Stimulated activated CD4-positive, alpha-beta T cell treated with anti-CD3 and anti-CD28 coated beads, Interleukin-4, amount 100 ng/mL, for 48 hours (primary cell): ENCODE data around the gene MPDZ.

Experiments
- DNase-seq, 2 donors: peaks; one replicate each; pipeline ENCODE4 v3.0.0-alpha.2; 2020; ENCODE audit warnings: low read depth in 2 of 2

Gene MPDZ

DNA sequence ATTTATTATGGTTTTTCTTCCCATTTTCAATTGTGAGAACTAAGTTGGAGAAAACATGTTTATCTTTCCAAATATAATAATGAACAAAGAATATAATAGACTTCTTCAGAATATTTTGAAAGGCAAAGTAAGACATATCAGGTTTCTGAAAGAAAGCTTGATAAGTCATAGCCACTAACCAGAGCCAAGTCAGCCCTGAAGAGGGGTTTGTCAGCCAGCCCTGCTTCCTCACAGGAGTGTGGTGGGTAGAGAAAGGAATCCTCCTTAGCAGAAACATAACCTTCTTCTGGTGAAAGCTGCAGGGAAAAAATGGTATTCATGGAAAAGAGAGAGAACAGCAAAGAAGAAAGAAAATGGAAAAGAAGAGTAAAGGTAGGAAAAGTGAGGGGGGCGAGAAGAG is 93.4 kb downstream of the MPDZ start:
- DNase-seq = no peak

DNA sequence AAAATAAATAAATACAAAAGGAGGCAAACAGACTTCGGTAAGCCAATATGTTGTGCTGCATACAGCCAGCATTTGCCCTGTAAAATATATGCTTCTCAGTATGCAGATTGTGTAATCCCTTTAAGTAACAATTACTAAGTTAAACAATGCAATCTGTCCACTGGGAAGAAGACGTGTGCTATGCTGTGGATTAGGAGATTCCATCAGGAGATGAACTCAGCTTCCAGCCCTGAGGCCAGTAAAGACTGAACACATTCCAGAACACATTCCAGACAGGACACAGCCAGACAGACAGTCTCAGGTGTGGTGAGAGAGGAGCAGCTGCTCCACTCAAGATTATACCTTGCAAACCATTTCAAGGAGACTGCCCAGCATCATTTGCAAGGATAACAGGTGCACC is 97.8 kb downstream of the MPDZ start:
- DNase-seq = no peak

DNA sequence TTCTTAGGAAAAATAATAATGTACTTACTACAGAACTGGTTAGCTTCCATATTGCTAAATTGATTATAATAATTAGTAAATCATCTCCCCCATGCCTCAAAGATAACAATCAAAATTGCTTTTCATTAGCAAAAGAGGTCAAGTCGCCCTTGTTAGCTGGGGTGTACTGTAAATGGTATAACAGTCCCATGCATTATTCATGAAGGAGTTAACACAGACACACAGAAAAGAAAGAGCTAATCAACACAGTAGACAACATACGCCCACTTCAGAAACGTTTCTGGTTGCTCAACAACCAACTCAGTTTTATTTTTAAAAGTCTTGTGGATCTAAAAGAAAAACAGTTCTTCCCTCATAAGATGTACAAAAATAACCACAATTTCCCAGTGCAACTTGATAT is 100.2 kb downstream of the MPDZ start:
- no peak for DNase-seq

DNA sequence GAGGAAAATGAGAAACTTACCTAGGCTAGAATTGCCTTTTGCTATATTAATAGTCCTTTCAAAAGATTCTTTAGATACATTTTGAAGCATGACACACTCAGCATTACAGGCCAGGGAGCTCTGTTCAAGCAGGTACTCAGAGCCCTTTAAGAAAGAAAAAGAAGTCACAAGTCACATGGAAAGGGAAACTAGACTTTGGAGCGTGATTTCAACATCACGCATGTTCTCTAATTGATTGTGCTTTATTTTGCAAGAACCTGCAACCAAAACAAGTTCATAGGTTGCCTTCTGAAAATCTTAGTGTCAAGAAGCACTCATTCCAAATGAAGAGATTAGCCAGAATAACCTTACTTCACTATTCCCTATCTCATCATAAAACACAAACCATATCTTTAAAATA is 103.8 kb downstream of the MPDZ start:
- DNase-seq = no peak

DNA sequence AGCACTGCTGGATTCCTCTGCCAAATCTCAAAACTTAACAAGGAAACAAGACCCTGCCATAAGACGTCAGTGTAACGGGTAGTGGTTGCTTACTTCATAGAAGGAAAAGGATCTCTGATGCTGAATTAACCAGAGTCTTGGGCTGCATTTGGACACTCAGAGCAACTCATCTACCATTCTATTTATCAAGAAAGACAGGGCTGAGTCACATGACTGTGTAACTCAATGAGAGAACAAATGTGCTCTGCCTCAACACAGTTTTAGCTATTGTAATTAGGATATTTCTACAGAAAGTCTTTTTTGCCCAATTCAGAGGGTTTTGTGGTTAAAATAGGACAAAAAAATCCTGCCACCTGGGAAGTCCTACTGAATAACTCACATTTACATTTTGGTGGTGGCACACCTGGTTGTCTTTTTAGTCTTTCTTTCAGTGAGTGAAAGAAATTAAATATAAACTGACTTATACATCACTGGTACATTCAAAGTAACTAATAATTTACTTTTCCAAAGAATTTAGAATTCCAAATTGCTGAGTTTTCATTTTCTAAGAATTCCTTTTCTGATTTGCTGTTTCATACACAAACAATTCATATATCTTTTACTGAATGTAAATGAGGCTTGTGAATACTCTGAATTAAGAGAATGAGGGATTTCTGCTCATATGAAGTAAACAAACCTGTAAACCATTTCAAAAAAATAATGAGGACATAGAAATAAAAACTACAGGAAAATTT is 104.4 kb downstream of the MPDZ start:
- DNase-seq = no peak

DNA sequence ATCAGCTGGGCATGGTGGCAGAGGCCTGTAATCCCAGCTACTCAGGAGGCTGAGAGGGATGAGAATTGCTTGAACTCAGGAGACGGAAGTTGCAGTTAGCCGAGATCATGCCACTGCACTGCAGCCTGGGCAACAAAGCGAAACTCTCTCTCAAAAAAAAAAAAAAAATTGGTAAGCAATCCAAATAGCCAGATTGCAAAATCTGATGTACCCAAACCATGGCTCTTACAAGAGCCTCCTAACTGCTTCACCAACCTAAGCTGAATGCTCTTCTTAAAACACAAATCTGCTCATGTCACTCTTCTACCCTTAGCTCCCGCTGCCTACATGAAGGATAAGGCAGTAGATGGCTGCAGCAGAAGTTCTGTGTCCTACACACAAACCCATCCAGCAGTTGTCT is 105.9 kb downstream of the MPDZ start:
- DNase-seq = no peak

DNA sequence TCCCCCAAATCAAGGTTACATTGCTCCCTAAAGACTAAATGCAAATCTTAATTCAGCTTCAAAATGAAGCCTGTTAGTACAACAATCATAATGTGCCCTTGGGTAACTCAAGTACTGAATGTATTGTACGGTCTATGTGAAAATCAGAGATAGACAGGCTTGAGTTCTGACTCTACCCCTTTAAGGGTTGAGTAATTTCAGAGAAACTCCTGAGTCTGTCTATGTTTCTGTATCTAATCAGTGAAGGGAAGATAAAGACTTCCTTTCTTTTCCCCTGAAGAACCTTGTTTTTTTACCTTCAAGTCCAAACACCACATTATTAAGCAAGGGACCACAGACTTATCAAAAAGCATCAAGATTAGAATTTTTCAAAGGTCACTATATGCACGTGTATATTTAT is 108.2 kb downstream of the MPDZ start:
- DNase-seq = no peak

DNA sequence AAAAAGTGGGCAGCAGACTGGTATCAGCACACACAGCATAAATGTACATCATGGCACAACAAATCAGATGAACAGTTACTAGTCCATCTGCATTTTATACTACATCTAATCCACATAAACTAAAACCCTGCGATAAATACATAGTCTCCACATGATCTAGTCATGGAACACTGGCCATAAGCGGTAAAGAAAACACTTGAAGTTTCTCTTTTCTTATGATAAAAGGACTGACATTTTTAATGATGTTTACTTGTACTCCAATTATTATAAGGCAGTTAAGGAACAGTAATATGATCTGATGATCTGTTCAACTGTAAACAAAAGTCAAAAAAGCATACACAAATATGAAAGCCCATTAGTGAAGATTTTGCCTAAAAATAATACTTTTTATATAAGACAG is 112.5 kb downstream of the MPDZ start:
- no peak for DNase-seq

DNA sequence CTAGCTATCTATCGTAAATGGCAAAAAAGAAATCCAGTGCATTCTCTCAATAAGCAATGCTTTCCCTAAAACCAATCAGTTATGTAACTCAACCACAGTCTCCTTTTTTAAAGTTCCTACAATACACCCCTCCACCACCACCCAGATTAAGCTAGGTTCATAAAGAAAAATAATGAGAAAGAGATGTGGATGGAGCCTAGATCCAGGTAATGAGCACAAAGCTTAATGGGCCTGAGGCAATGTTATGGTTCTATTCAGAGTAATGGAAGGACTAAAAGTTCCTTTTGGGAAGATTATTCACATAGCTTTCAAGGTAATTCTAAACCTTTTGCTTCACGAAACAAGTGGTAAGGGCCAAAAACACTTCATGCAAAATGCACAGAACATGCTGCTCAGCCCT is 113.5 kb downstream of the MPDZ start:
- DNase-seq = no peak

DNA sequence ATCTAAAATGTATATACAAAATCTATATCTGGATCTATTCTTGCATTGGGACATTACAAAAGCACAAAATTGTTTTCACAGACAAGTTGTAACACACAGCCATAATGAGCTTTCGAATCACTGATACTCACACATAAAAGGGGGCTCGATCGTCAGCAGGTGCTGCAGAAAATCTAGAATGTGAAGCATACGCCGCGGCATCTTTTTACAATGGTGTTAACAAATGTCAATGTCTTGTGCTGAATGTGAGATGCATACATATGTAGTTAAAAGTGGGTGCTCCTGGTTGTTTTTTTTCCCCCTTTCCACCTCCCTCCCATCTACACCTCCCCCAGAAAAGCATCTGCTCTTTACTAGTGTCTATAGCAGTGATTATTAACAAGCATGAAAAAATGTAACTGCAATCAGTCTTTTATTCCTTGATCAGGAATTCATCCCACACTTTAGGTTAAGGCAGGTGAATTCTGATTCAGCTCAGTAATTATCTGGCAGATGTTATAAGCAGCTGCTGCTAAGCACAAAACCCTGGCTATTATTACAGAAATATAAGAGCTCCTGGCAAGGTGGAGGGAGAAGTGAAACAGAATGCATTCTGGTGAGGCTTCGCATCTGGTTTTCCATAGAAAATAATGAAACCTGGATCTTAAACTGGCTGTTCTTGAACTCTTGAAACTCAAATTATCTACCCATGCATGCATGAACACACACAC is 114.1 kb downstream of the MPDZ start:
- no peak for DNase-seq

DNA sequence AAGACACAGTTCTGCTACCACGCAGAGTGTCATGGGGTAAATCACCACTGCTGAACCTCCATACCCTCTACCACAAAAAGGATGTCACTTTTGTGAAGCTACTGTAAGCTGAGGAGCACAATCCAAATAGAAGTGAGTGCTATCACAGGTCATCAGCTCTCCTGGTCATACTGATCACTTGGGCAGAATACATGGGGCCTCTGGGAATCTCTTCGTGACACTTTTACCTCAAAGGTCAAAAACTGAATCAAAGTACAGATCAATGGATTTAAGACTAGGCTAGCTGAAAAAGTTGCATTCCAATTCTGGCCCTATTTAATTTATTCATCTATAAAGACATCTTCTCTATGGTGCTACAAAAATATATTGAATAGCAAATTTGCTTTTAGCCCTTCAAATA is 115.5 kb downstream of the MPDZ start:
- no peak for DNase-seq

DNA sequence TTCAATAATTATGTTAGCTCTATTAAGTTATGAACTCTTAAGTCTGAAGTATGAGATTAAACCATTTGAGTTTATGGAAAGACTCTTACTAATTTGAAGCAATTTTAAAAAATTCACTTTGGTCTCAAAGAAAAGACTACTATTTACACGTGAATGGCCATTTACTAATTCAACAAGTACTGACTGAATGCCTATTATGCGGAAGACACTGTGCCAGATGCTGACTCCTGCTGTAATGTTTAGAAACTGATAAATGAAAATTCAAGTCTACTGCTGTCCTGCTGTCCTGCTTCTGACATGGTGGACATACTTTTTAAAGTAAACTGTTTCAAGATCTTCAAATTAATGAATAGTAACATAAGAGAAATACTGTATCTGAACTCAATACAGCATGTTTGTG is 116.2 kb downstream of the MPDZ start:
- no peak for DNase-seq

DNA sequence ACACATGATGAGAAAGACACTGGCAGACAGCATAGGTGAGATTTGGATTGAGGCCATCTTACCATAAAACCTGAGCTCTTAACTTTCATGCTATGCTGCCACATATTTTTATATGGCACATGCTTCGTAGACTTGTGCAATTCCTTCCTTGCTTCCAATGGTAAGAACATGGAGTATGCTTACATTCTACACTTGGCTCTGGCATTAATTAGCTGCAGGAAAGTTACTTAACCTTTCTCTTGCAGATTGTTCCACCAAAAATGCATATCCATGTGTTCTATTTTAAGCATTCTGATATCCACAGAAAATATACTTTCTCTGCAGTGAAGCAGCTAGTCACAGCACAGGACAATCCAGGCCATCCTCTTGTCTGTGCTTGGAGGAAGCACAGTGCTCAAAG is 119.4 kb downstream of the MPDZ start:
- DNase-seq = no peak

DNA sequence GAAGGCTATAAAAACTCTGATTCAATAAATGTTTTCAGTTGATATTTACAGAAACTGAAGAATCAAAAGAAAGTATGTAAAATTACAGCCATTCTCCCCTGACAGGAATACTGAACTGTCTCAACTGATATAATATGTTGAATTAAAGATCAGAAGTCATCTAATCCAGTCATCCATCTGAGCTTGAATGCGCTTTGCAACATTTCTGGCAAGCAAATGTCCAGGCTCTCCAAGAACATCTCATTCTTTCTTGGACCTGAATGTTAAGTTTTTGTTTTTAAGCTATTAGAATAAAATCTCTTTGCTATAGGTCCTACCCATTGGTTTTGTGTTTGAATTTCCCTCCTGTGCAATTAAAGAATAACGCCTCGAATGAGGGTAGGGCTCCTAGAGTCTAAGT is 120.5 kb downstream of the MPDZ start:
- no peak for DNase-seq

DNA sequence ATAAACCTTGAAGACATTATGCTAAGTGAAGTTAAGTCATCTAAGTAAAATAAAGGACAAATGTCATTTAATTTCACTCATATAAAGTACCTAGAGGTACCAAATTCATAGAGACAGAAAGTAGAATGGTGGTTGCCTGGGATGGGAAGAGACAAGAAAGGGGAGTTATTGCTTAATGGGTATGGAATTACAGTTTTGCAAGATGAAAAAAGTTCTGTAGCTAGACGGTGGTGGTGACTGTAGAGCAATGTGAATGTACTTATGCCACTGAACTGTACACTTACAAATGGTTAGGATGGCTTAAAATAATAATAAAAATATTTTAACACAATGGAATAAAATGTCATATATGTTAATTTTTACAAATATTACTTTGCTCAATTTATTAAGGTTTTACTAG is 128.0 kb downstream of the MPDZ start:
- no peak for DNase-seq

DNA sequence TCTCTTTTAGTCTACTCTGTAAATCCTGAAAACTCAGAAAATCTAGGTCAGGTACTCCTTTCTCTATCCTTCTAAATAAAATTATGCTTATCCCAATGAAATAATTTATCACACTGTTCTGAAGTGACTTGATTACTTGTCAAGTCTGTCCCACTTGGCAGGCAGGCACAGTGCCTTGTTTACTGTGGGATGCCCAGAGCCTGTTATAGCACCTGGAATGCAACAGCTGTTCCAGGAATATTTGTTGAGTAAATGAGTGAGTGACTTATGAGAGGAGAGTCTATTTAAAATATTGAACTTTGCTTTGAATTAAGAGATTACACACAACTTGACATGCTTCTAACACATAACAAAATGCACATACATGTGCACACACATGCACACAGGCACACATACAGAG is 130.0 kb downstream of the MPDZ start:
- no peak for DNase-seq

DNA sequence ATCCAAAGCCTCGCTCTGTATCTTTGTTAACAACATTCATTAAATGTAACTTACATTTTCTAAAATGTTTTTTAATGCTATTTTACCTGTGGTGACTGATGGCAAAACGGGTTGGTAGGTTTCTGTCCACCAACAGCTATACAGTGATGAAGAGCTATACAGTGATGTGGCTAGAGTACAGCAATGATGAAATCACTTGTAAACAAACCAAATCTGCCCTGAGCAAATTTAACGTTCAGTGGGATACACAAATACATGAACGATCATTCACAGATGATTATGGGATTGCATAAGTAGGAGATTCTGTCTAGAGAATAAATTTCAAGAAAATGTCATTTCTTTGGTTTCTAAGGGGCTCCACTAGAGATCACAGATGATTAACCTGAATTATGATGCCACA is 132.7 kb downstream of the MPDZ start:
- DNase-seq = no peak

DNA sequence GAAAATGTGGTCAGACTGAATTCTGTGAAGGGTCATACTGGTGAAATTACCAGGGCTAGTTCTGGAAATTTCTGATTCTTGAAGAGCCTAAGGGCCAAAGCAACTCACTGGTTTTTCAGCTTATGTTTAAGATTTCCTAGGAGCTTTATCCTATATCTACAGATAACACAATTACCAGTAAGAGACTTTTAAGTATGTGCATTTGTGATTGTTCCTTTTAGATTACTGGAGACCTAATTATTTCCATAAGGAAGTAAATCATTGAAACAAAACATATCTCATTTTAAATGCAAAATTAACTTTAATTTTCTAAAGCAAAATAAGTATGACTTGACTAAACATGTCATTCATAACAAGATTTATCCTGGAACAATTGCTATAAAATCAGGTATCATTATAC is 134.2 kb downstream of the MPDZ start:
- no peak for DNase-seq

DNA sequence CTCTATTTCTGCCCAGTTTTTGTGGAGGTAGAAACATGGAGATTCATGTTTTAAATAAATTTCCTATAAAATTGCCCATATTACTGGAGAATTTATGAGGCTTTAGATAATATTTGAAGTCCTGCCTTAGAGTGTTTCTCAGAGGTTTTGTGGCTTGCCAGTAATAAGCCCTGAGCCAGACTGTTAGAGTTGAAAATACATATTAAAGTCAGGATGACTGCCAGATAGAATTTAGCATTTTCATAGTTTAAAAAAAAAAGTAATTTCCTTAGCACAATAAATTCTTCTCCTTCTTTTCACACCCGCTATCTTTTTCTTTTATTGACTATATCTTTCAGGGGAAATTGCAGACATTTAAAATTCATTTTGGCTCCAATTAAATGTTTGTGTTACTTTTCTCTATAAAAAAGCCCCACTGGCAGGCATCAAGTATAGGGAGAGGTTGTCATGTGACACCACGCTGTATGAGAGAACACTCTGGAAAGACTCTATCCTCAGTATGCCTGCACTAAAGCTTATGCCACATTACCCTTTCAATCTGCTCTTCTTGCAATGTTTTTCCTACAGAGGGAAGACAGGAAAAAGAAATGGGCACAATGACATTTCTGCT is 135.2 kb downstream of the MPDZ start:
- no peak for DNase-seq

DNA sequence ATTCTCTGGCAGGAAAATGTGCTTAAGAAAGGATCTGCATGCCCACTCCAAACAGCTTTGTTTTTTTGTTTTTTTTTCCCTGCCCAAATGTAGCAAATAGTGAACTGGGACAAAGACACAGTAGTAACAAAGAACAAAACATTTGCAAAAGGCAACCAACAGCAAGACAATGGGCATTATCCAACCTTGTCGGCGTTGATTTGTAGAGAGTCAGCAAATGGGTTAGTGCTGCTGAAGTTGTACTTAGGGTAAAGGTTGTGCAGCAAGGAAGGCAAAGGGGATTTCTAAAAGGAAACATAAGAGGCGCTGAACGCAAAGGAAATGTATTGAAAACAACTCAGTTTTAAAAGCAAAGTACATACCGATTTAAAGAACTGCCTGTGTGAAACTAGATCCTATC is 136.2 kb downstream of the MPDZ start:
- DNase-seq = no peak

DNA sequence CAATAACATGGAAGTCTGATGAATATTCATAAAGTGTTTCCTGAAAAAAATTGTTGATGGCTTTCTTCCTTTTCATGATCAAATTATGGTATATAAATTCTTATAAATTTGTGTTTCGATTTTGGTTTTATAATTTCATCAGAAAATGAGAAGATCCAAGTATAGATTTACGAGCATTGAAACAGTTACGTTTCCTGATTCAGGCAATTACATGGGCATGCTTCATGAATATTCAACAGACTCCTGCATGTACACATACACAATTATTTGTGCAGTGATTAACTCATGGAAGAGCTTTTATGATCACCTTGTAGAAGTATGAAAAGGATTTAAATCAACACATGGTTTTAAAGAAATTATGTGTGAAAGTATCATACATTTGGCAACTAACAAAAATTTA is 136.7 kb downstream of the MPDZ start:
- no peak for DNase-seq

DNA sequence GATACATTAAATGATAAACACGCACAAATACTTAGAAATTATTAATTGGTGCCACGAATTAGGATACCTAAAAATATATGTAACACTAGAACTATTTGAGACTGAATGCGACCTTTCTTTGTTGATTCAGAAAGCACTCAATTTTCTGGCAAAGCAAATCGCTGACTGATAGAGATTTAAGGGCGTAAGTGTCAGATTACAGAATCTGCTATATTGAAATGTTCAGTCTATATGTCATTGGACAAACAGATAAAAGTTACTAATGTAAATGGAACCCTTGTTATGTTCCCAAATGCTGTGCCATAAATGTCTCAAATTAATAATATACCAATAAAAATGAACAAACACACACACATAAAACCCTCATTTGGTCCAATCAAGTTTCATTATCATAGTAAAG is 137.9 kb downstream of the MPDZ start:
- DNase-seq = no peak

DNA sequence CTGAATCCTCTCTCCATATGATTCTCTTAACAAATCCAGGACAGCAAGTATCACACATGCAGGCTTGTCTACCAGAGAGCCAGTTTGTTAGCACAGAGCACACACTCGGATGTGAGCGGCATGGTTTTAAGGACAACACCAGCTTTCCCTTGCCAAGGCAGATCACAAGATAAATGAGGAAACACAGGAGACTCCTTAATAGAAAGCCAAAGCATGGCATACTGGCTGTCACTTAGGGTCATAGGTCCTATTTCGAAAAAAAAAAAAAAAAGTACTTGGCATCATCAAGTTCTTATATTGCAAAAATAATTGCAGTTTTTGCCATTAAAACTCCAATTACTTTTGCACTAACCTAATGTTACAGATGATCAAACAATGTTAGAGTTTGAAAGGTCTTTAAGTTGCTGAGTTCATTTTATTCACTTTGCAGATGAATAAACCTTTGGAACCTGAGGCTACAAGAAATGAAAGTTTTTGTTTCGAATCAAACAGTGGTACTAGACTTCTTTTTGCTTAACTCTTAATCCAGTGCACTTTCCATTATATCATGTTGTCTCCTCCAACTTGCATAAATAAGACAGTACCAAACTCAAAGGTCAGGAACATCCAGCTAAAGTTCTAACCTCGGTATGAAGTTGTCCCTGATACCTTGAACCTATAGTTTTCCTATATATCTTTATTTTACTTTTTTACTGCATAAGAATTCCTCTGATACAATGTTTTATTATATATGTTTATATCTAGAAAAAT is 138.5 kb downstream of the MPDZ start:
- no peak for DNase-seq
